LHCN-M2 (cell line): ENCODE data around the gene PIAS3. TPM values are rescaled to one million over a fixed set of nuclear protein-coding genes. Genes with fewer than 3 reads are reported as not detected.
A peak's percentile ranks its signal among the peaks of the same experiment; 100 is the strongest.
"Not testable (repeated sequence)": the region's sequence is repeated elsewhere in the genome, so short reads cannot be mapped to it uniquely, and the experiment has no call there.

Experiments
- DNase-seq: peaks from one replicate; pipeline ENCODE4 v3.0.0-alpha.2; 2012; ENCODE audit warnings: low read depth
- total RNA-seq: library from RNA; depleted of rRNA; stranded (reverse); fragments of >200 nt; gene quantifications from 2 replicates; pipeline ENCODE4 v1.2.3, GENCODE V29; 2014; rRNA removed

Gene PIAS3
- total RNA-seq, 1 experiment from 2014 or later: 49.4 TPM

GRCh38 chr1:145826030-145826429 is 32.9 kb downstream of the PIAS3 start:
- no peak for DNase-seq

- no peak for DNase-seq
These were observed 34.4 kb downstream of the PIAS3 start for GRCh38 chr1:145824499-145824842.

GRCh38 chr1:145823565-145824498 is 35.0 kb downstream of the PIAS3 start, which contains the start of the genes POLR3C and RNF115:
Gene POLR3C (plus strand): TSS chr1:145824200. CDS start chr1:145825777, 1,577 bp downstream.
Gene RNF115 (minus strand): TSS chr1:145824095. CDS start chr1:145823873, 222 bp downstream.
- DNase-seq: peak; percentile 91

- DNase-seq: not testable (repeated sequence)
These were observed 36.0 kb downstream of the PIAS3 start for GRCh38 chr1:145822779-145823331.

- DNase-seq: peak; percentile 55
These were observed 40.8 kb downstream of the PIAS3 start for GRCh38 chr1:145818095-145818494.

- DNase-seq: peak; percentile 8
These were observed 45.7 kb downstream of the PIAS3 start for GRCh38 chr1:145812977-145813810.

- DNase-seq: no peak
These were observed 52.0 kb downstream of the PIAS3 start for GRCh38 chr1:145806844-145807243.

GRCh38 chr1:145806408-145806807 is 52.5 kb downstream of the PIAS3 start:
- no peak for DNase-seq

- peak; percentile 7 for DNase-seq
These were observed 53.8 kb downstream of the PIAS3 start for GRCh38 chr1:145805057-145805456.

GRCh38 chr1:145804235-145805045 is 54.4 kb downstream of the PIAS3 start:
- no peak for DNase-seq

GRCh38 chr1:145799806-145800205 is 59.1 kb downstream of the PIAS3 start:
- DNase-seq: no peak

Other genes with a start within 250 kb of the PIAS3 start
- 0.13 and 0.69 TPM in 2 replicates for gene PDZK1, start 151.7 kb downstream of the PIAS3 start, total RNA-seq
- gene CD160, start 139.6 kb downstream of the PIAS3 start, total RNA-seq: not detected in 2 replicates
- 10.4 and 13.3 TPM in 2 replicates for gene RNF115, start 35.0 kb downstream of the PIAS3 start, total RNA-seq
- gene POLR3C, start 34.9 kb downstream of the PIAS3 start, total RNA-seq: 36.5 and 43.6 TPM in 2 replicates
- gene NUDT17, start 13.5 kb downstream of the PIAS3 start, total RNA-seq: 2.4 and 5.6 TPM in 2 replicates
- gene ANKRD35, start 26.8 kb upstream of the PIAS3 start, total RNA-seq: 1.5 and 2.3 TPM in 2 replicates
- gene ITGA10, start 51.0 kb upstream of the PIAS3 start, total RNA-seq: 113 and 135 TPM in 2 replicates
- gene PEX11B, start 59.6 kb upstream of the PIAS3 start, total RNA-seq: 38.7 and 40.1 TPM in 2 replicates
- gene RBM8A, start 68.4 kb upstream of the PIAS3 start, total RNA-seq: 278 and 284 TPM in 2 replicates
- 35.0 and 37.4 TPM in 2 replicates for gene LIX1L, start 98.9 kb upstream of the PIAS3 start, total RNA-seq
- gene ANKRD34A, start 105.5 kb upstream of the PIAS3 start, total RNA-seq: 2.9 and 3.1 TPM in 2 replicates
- 27.8 and 32.0 TPM in 2 replicates for gene POLR3GL, start 105.6 kb upstream of the PIAS3 start, total RNA-seq
- gene TXNIP, start 137.5 kb upstream of the PIAS3 start, total RNA-seq: 104 and 114 TPM in 2 replicates
- gene HJV, start 162.7 kb upstream of the PIAS3 start, total RNA-seq: 0.13 and 1.2 TPM in 2 replicates